ENCODE data around the gene TMEM217.

GRCh38 chr6:37218061-37218460, 39.9 kb downstream of the TMEM217 start:
- TF ChIP-seq, protein P1, sequence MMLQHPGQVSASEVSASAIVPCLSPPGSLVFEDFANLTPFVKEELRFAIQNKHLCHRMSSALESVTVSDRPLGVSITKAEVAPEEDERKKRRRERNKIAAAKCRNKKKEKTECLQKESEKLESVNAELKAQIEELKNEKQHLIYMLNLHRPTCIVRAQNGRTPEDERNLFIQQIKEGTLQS (IDR thresholded peaks at IDR 0.05; ENCODE audit: insufficient read depth, low read depth, low read length) = no peak
- no peak for TF ChIP-seq CTCF (IDR thresholded peaks at IDR 0.05; ENCODE audit: control extremely low read depth in 1 of 3, insufficient read depth in 1 of 3, low read depth in 1 of 3, low read length in 3 of 3)
- no peak for TF ChIP-seq EZH2 (IDR thresholded peaks at IDR 0.05; ENCODE audit: low read depth, low read length, severe bottlenecking)
- TF ChIP-seq CEBPB (IDR thresholded peaks at IDR 0.05; ENCODE audit: low read depth, low read length) = no peak
- TF ChIP-seq EP300 (IDR thresholded peaks at IDR 0.05; ENCODE audit: borderline replicate concordance in 1 of 2, low read depth in 2 of 2, low read length in 2 of 2) = no peak
- TF ChIP-seq RFX5 (IDR thresholded peaks at IDR 0.05; ENCODE audit: borderline replicate concordance, low read depth, low read length) = no peak
- no peak for TF ChIP-seq SP2 (IDR thresholded peaks at IDR 0.05; ENCODE audit: low read length)
- TF ChIP-seq GTF2F1 (IDR thresholded peaks at IDR 0.05; ENCODE audit: borderline replicate concordance, low read depth, low read length) = no peak
- TF ChIP-seq POLR2A (IDR thresholded peaks at IDR 0.05; ENCODE audit: control extremely low read depth in 1 of 2, low read depth in 2 of 2, low read length in 2 of 2) = no peak
